ENCODE results near the gene AMD1.
"Not testable (repeated sequence)": the region's sequence is repeated elsewhere in the genome, so short reads cannot be mapped to it uniquely, and the experiment has no call there.

AMD1 gene

DNA sequence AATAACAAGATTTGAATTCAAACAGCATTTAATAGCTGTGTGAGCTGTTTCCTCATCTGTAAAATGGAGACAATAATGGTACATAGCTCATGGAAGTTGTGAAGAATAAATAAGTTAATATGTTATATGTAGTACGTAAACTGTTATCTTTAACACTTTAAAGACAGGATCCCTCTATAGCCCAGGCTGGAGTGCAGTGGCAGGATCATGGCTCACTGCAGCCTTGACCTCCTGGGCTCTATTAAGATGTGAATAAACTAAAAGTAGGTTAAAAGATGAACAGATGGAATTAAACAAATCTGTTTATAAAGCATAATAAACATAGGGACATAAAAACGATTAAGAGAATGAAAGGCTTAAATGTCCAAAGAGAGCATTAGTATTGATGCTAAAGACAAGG lies 3.0 kb downstream of the AMD1 start:
- DNase-seq (ENCODE audit: low read depth): no peak

DNA sequence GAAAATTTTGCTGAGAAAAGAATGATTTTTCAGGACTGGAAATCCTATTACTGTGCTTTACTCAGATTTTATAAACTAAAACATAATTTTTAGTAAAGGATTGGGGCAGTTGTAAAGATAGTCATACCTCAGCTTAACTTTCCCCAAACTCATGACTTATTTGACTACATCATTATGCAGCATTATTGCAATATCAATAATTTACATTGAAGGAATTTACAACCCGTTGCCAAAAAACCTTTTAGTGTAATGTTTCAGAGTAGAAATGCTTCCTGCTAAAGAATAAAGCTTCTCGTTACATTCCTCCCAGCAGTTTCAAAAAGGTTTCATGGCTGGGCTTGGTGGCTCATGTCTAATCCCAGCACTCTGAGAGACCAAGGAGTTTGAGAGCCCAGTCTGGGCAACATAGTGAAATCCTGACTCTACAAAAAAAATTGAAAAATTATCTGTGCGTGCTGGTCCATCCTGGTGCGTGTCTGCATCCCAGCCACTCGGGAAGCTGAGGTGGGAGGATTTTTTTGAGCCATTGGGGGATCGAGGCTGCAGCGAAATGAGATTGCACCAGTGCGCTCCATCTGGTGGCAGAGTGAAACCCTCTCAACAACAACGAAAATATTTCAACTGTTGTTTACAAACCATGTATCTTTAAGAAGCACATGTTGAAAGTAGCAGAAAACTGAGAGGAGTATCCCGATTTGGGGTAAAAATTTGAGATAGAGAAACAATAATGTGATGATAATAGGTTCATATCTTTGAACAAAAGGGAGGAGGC lies 4.4 kb downstream of the AMD1 start:
- DNase-seq (ENCODE audit: low read depth): peak; percentile 17

DNA sequence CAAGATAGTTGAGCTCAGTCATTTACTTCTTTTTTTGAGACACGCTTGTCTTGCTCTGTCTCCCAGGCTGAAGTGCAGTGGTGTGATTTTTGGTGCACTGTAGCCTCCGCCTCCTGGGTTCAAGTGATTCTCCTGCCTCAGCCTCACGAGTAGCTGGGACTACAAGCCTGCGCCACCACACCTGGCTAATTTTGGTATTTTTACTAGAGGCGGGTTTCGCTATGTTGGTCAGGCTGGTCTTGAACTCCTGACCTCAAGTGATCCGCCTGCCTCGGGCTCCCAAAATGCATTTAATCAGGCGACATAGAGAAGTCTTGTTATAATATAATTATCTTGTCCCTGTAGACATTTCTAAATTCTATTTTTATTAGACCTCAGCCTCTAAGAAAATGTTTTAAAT lies 6.1 kb downstream of the AMD1 start:
- no peak for DNase-seq (ENCODE audit: low read depth)

DNA sequence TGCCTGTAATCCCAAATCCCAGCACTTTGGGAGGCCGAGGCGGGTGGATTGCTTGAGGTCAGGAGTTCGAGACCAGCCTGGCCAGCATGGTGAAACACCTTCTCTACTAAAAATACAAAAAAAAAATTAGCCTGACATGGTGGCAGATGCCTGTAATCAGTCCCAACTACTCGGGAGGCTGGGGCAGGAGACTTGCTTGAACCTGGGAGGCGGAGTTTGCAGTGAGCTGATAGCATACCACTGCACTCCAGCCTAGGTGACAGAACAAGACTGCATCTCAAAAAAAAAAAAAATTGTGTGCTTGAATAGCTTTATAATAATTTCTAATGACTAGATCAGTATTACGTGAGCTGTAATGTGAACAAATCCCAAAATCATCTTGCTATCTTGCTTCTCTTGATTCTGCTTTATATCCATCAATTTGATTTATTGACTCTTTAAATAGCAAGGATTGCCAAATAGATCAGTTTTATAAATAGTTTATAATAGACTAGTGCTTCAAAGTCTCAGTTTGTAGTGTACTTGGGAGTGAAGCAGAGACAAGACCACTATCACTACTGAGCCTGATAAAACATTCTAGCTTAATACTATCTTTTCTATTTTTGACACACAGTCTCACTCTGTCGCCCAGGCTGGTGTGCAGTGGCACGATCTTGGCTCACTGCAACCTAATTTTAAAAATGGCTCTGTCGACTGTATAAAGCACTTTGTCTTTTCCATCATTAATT lies 7.1 kb downstream of the AMD1 start:
- no peak for DNase-seq (ENCODE audit: low read depth)

DNA sequence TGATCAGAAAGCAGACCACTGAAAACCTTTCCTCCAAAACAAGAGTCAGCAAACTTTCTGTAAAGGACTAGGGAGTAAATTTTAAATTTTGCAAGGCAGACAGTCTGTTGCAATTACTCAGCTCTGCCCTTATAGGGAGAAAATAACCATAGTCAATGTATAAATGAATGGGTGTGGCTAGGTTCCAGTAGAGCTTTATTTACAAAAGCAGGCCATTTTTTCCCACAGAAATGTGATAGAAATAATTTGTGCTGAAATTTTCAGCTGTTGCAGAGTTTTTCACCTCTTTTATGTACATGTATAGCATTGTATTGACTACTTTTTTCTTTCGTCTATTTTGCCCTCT lies 7.7 kb downstream of the AMD1 start:
- no peak for DNase-seq (ENCODE audit: low read depth)

DNA sequence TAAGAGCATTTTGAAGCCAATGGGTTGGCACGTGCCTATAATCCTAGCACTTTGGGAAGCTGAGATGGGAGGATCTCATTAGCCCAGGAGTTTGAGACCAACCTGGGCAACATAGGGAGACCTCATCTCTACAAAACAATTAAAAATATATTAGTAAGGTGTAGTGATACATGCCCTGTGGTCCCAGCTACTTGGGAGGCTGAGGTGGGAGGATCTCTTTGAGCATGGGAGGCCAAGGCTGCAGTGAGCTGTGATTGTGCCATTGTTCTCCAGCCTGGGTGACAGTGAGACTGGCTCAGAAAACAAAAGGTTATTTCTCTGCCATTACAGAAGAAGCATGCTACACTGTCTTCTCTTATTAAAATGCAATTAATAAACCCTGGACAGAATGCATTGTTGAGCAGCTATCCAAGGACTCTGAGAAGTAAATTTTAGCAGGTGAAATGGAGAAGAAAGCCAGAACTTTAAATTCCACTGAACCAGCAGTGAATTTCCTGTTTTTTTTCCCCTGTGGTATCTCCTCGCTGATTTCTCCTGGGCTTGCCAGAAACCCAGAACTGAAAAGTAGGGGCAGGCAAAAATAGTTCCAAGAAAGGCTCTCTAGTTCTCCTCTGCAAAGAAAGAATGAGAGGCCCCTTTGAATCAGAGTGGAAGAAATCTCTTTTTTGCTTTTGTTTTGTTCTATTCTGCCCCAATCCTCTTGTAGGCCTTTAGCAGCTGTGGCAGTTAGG lies 8.4 kb downstream of the AMD1 start:
- no peak for DNase-seq (ENCODE audit: low read depth)

DNA sequence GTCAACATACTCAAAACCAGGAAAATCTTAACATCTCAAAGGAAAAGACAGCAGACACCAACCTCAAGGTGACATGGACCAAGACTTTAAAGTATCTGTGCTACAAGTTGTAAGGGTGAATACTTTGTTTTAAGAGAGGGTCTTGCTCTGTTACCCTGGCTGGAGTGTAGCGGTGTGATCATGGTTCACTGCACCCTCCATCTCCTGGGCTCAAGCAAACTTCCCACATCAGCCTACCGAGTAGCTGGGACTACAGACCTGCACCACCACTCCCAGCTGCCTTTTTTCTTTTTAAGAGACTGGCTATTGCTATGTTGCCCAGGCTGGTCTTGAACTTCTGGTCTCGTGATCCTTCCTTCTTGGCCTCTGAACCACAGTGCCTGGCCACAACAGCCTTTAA lies 9.7 kb downstream of the AMD1 start:
- no peak for DNase-seq (ENCODE audit: low read depth)

DNA sequence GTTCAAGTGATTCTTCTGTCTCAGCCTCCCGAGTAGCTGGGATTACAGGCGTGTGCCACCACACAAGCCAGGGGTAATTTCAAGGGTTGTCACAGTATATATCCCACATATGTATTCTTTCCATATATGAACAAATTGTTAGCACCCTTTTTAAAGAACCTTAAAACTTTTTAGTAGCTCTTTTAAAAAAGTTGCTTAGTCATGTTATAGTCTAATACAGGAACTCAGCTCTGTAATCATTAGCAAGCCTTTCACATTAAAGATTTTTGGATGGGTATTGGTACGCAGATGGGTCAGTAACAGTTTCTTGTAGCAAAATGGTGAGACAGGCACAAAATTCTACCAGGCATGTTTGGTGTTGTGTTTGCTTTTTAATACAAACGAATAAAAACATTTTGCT lies 10.9 kb downstream of the AMD1 start:
- DNase-seq (ENCODE audit: low read depth): no peak

DNA sequence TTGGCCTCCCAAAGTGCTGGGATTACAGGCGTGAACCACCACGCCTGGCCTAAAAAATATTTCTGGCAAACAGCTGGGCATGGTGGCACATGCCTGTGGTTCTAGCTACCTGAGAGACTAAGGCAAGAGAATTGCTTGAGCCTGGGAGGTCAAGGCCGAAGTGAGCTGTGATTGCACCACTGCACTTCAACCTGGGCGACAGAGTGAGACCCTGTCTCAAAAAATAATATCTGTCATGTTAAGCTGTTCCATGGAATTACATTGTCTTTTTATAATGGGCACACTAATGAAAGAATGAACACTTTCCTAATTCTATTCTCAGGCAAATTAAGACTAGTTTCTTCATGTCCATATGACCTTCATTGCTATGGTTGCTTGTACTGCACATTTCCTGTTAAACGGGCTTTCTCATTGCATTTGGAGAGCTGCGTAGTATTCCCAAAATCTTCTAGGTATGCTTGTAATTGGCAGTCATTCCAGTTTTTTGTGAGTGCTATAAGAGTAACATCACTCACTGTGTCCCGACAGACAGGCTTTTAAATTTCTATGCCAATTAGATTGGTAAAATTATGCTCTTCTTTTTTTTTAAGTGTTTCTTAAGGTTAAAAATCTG lies 12.1 kb downstream of the AMD1 start:
- DNase-seq (ENCODE audit: low read depth): no peak

DNA sequence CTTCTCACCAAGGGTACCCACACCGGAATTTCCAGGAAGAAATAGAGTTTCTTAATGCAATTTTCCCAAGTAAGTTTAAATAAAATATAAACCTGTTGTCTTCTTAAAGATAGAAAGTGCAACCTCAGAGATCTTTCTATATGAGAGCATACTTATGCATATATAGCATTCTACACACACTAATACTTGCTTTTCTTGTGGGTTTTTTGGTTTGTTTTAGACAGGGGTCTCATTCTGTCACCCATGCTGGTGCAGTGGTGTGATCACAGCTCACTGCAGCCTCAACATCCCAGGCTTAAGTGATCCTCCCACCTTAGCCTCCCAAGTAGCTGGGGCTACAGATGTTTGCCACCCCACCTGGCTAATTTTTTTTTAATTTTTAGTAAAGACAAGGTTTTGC lies 15.7 kb downstream of the AMD1 start:
- DNase-seq (ENCODE audit: low read depth): no peak

DNA sequence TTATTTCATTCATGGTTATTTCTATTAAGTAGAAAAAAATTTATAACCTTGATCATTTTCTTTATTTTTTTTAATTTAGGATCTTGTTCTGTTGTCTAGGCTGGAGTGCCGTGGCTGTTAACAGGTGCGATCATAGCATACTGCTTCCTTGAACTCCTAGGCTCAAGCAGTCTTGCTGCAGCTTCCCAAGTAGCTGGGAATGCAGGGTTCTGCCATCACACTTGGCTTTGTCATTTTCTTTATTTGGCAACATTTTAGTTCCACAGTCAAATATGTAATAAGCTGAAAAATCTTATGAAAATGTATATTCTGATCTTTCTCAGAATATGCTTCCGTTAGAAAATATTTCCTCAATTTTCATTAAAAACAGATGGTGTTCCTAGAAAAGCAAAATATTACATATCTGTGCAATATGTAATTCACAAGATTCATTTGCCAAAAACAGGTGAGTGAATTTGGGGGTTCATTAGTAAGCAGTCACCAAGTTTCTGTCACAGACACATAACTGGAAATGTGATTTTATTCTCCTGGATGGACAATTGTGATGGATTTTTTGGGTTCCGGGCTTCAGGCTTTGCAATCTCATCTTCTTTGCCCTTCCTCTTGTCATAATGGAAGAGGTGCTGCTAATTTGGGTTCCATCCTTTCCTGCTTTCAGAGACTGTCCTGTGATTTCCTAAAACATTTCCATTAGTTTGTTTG lies 21.5 kb downstream of the AMD1 start:
- no peak for DNase-seq (ENCODE audit: low read depth)

DNA sequence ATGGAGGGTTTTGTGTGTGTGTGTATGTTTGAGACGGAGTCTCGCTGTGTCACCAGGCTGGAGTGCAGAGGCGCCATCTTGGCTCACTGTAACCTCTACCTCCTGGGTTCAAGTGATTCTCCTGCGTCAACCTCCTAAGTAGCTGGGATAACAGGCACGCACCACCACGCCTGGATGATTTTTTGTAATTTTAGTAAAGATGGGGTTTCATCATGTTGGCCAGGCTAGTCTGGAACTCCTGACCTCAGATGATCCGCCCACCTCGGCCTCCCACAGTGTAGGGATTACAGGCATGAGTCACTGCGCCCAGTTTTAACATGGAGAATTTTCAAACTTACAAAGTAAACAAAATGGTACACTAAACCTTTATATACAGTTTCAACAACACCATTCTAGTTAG lies 22.8 kb downstream of the AMD1 start:
- DNase-seq (ENCODE audit: low read depth): no peak

DNA sequence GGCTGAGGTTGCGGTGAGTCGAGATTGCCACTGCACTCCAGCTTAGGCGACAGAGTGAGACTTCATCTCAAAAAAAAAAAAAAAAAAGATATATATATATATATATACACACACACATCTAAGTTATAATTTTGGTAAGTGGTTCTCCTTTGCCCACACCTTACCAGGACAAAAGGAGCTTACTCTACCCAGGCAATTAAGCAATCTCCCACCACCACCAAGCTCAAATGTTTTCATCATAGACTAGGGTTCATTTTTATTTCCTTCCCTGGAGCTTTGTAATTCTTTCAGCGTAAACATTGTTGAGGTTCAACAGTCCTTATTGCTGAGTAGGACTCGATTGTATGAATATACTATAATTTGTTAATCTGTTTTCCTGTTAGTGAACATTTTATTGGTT lies 23.5 kb downstream of the AMD1 start:
- no peak for DNase-seq (ENCODE audit: low read depth)

DNA sequence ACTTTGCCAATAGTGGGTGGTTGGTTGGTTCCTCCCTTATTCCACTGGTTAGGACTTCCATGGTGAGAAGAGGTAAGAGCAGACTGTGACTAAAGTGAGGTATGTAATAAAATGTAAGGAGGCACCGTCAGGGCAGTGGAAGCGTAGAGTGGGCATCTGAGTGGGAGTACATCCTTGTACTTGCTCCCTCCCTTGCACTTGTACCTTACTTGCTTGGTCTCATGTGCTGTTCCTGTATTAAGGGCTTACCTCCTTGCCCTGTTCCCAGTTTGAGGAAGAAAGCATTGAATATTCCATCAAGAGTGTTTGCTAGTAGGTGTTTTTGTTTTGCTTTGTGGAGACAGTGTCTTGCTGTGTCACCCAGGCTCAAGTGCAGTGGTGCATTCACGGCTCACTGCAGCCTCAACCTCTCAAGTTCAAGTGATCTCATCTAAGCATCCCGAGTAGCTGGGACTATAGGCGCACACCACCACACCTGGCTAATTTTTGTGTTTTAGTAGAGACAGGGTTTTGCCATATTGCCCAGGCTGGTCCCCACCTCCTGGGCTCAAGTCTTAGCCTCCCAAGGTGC lies 25.5 kb downstream of the AMD1 start:
- no peak for DNase-seq (ENCODE audit: low read depth)

DNA sequence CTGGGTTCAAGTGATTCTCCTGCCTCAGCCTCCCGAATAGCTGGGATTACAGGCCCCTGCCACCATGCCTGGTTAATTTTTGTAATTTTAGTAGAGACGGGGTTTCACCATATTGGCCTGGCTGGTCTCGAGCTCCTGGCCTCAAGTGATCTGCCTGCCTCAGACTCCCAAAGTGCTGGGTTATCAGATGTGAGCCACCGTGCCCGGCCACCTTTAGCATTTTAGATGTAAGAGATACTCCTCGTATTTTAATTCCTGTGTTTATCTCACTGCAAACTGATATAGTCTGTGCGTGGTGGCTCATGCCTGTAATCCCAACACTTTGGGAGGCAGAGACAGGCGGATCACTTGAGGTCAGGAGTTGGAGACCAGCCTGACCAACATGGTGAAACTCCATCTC lies 27.0 kb downstream of the AMD1 start:
- DNase-seq (ENCODE audit: low read depth): not testable (repeated sequence)

DNA sequence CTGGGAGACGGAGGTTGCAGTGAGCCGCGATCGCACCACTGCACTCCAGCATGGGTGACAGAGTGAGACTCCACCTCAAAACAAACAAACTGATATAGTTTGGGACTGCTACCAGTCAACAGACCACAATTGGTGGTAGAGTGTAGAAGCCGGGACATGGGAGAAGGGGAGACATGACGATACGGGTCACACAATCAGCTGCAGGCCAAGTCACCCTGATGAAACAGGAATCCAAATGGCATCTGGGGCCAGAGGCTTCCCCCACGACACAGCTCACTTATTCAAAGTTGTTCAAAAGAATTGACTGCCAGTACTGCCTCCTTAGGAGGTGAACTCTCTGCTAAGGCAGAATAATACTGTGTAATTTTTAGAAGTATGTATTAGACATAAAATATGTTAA lies 27.5 kb downstream of the AMD1 start:
- DNase-seq (ENCODE audit: low read depth): no peak

DNA sequence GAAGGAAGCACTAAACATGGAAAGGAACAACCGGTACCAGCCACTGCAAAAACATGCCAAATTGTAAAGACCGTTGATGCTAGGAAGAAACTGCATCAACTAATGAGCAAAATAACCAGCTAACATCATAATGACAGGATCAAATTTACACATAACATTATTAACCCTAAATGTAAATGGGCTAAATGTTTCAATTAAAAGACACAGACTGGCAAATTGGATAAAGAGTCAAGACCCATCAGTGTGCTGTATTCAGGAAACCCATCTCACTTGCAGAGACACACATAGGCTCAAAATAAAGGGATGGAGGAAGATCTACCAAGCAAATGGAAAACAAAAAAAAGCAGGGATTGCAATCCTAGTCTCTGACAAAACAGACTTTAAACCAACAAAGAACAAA lies 31.7 kb downstream of the AMD1 start:
- DNase-seq (ENCODE audit: low read depth): not testable (repeated sequence)

DNA sequence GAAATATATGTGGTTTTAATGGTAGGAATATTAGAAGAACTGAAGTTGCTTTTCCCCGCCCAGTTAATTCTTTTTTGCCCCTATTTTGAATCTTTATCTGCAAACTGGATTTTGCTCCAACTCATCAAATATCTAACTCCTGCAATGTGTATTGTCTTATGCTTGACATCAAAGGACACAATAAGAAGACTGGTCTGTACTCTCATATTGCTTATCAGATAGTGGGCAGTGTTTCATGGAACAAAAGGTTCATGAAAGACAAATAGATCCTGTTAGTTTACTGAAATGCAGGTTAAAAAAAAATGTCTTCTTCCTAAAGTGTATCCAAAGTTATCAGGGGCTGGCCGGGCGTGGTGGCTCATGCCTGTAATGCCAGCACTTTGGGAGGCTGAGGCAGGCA lies 56.2 kb downstream of the AMD1 start:
- no peak for DNase-seq (ENCODE audit: low read depth)

DNA sequence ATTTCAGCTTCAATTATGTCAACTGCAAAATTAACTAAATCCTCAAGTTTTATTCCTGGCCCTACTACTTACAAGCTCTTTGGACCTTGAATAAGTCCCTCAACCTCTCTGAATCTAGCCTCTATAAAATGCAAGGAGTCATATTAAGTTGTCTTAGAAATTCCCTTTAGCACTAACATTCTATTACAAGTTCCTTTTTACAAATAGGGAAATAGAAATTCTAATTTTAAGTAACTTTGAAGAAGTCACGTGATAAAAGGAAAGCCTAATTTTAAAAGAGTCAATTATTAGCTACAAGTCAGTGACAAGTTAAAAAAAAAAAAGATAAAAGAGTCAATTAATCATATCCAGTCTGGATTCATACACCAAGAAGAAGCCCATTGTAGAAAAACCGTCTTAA lies 59.3 kb downstream of the AMD1 start:
- no peak for DNase-seq (ENCODE audit: low read depth)

DNA sequence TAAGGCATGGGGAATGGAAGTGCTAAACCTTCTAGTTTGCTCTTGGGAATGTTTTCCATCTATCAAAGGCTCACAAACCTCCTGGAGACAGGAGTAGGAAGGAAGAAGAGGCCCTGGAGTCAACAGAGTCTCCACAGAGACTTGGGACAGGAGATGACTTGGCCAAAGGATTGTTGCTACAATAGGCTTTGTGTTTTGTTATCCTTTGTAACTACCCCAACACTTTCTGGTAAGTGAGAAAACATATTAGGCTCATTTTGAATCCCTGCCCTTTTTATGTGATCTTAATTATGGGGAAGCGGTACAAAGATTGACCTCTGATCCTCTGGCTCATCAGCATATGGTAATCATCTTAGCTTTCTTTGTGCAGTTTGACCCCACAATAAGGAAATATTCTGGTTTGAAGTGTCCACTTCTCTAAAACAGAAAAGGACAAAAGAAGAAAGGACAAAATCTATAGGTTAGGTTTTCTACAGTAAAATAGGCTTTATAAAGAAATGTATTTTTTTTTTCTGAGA lies 59.9 kb downstream of the AMD1 start:
- no peak for DNase-seq (ENCODE audit: low read depth)

DNA sequence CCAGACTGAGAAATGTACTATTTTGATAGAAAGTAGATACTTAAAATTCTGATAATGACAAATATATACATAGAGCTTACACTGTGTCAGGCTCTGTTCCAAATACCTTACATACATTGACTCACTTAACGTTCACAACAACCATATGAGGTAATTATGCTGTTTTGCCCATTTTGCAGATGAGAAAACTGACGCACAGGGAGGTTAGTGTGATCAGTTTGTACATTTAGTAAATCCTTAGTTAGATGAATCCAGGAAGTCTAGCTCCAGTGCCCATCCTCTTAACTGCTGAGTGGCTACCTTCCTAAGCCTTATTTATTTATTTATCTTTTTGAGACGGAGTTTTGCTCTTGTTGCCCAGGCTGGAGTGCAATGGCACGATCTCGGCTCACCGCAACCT lies 60.6 kb downstream of the AMD1 start:
- no peak for DNase-seq (ENCODE audit: low read depth)

DNA sequence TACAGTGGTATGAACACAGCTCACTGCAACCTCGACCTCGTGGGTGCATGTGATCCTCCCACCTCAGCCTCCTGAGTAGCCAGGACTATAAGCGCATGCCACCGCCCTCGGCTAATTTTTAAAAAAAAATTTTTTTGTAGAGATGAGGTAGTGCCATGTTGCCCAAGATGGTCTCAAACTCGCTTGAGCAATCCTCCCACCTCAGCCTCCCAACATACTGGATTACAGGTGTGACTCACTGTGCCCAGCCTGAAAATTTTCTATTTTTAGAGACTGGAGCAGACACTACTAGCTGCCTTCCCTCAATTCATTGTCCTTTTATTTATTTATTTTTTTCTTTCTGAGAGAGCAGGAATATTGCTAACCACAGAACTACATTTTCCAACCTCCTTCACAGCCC lies 63.6 kb downstream of the AMD1 start:
- no peak for DNase-seq (ENCODE audit: low read depth)
